Right ventricle myocardium inferior (tissue), 1 donor: ENCODE measurements around the gene CHRNB1. TPM values are rescaled to one million over a fixed set of nuclear protein-coding genes. Genes with fewer than 3 reads are reported as not detected.

Source experiments
- ATAC-seq: fragments of 200-7000 bp; cut with Tn5 transposase; one replicate; pipeline ENCODE4 v1.9.1; 2020; ENCODE audit warnings: mild to moderate bottlenecking, moderate library complexity
- DNase-seq: peaks from one replicate; pipeline ENCODE4 v3.0.0; 2021; ENCODE audit errors: missing footprints
- intact Hi-C: fragments of 100-400 bp; cut with DNase I; formaldehyde crosslinking; loops from one replicate; pipeline ENCODE4 v1.11.0; 2022
- long read RNA-seq: library from polyadenylated mRNA; unstranded; transcript quantifications from one replicate; pipeline ENCODE4 v2.0.0, GENCODE V29; 2021
- total RNA-seq: library from RNA; stranded (reverse); fragmentation: NEBNext Ultra II Directional; extraction: Animal tissue kit (Norgen Biotek cat#: 25700); gene quantifications from one replicate; pipeline ENCODE4 v1.2.1, GENCODE V29; 2021
- donor health status: DM: no; HTN: yes; CAD: no; lungs with severe emphysema.

Gene CHRNB1
- total RNA-seq: 11.8 TPM
- long read RNA-seq, partial matches to known transcripts: 0 of 7 reads
- long read RNA-seq, other reads (novel, unspliced or antisense): 0 of 7 reads

- DNase-seq (peak; percentile 93), ATAC-seq (peak; percentile 88)
- intact Hi-C loops: no loop called here
Measured at GRCh38 chr17:7444682-7445618, at the start of gene CHRNB1. Gene CHRNB1 (plus strand): TSS chr17:7445061. CDS start chr17:7445128, 67 bp downstream.

GRCh38 chr17:7396147-7396546, 48.7 kb upstream of the CHRNB1 start:
- intact Hi-C loops: no loop called here
- DNase-seq: no peak
- ATAC-seq: no peak

GRCh38 chr17:7398612-7399011, 46.2 kb upstream of the CHRNB1 start:
- no peak for ATAC-seq
- no peak for DNase-seq
- intact Hi-C loops: no loop called here

- DNase-seq: peak; percentile 79
- intact Hi-C loops: no loop called here
- peak; percentile 23 for ATAC-seq
Measured at GRCh38 chr17:7403043-7403726, 41.7 kb upstream of the CHRNB1 start.

- ATAC-seq: peak; percentile 55
- intact Hi-C loops: no loop called here
- no peak for DNase-seq
Measured at GRCh38 chr17:7403727-7403976, 41.2 kb upstream of the CHRNB1 start.

GRCh38 chr17:7403977-7404736, 40.7 kb upstream of the CHRNB1 start, which contains the start of gene TMEM256:
Gene TMEM256 (minus strand): TSS chr17:7404097. CDS start chr17:7404084, 13 bp downstream.
- peak; percentile 94 for ATAC-seq
- intact Hi-C loops: loop anchor here (2.0 kb wide), 2 partner anchors 31 to 81 kb away; partner anchors contain the start of genes POLR2A and TMEM102
- peak; percentile 99 for DNase-seq

GRCh38 chr17:7404737-7405349, 40.0 kb upstream of the CHRNB1 start:
- DNase-seq (peak; percentile 76), ATAC-seq (peak; percentile 51)
- intact Hi-C loops: loop anchor here (2.0 kb wide), 2 partner anchors 30 to 80 kb away; partner anchors contain the start of genes POLR2A and TMEM102

GRCh38 chr17:7405350-7406234, 39.3 kb upstream of the CHRNB1 start:
- no peak for DNase-seq
- ATAC-seq: no peak
- intact Hi-C loops: loop anchor here (2.0 kb wide), 2 partner anchors 29 to 79 kb away; partner anchors contain the start of genes POLR2A and TMEM102

- no peak for DNase-seq
- intact Hi-C loops: no loop called here
- no peak for ATAC-seq
Measured at GRCh38 chr17:7406235-7406825, 38.5 kb upstream of the CHRNB1 start.

GRCh38 chr17:7407082-7407481, 37.8 kb upstream of the CHRNB1 start:
- no peak for DNase-seq
- intact Hi-C loops: no loop called here

GRCh38 chr17:7407485-7408251, 37.2 kb upstream of the CHRNB1 start, which contains the start of gene NLGN2:
Gene NLGN2 (plus strand): TSS chr17:7407845. CDS start chr17:7408256, 411 bp downstream.
- DNase-seq (no peak), ATAC-seq (no peak)
- intact Hi-C loops: no loop called here

More at GRCh38 chr17:7407082-7407481, 37.8 kb upstream of the CHRNB1 start:
- ATAC-seq: no peak

GRCh38 chr17:7408252-7408727, 36.6 kb upstream of the CHRNB1 start:
- ATAC-seq: no peak
- DNase-seq: no peak
- intact Hi-C loops: no loop called here

- no peak for ATAC-seq
- DNase-seq: no peak
- intact Hi-C loops: no loop called here
Measured at GRCh38 chr17:7408863-7409262, 36.0 kb upstream of the CHRNB1 start.

- DNase-seq (no peak), ATAC-seq (no peak)
- intact Hi-C loops: no loop called here
Measured at GRCh38 chr17:7409716-7410115, 35.1 kb upstream of the CHRNB1 start.

- intact Hi-C loops: no loop called here
- DNase-seq (no peak), ATAC-seq (no peak)
Measured at GRCh38 chr17:7410634-7411426, 34.0 kb upstream of the CHRNB1 start.

- no peak for DNase-seq
- no peak for ATAC-seq
- intact Hi-C loops: no loop called here
Measured at GRCh38 chr17:7411427-7411750, 33.5 kb upstream of the CHRNB1 start.
